ENCODE results near the gene C10orf71. TPM values are rescaled to one million over a fixed set of nuclear protein-coding genes. Genes with fewer than 3 reads are reported as not detected.

C10orf71 gene
- total RNA-seq, 1 donor from 2014 or later: not detected

DNA sequence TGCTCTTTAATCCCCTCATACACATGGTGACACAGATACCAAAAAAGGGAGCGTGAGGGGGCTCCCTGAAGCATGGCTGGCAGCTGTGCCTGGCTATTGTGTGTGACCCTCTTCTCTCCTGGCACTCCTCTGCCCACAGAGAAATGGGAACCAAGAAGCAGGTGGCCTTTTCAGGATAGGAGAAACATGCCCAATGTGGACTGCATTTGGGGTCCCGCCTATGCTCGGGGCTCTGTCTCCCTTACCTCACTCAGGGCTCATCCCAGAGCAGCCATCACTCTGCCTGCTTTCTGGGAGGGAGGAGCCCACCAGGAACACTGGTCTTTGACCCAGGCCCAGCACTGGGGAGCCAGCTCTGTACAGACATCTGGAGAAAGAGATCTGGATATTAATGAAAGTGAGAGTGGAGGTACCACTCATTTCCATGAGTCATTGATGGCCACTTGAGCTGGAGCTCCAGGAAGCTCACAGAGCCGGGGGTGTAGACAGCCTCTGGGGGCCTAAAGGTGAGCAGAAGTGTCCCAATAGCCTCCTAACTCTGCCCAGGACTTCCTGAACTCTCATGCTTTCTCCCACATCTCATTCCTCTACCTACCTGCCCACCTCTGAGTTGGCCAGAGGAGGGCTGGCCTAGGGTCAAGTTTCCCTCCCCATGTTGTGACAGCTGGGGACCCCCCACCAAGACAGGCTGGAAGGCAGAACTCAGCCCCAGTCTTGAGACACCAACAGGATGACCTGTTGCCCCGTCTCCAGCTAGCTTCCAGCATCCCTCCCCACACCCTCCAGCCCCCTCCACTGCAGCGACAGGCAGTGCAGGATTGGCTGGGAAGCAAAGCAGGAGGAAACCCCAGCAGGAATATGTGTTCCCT lies 54.3 kb downstream of the C10orf71 start:
- H3K4me3 Mint-ChIP-seq: no peak overlapping the region
- TF ChIP-seq, protein P1, sequence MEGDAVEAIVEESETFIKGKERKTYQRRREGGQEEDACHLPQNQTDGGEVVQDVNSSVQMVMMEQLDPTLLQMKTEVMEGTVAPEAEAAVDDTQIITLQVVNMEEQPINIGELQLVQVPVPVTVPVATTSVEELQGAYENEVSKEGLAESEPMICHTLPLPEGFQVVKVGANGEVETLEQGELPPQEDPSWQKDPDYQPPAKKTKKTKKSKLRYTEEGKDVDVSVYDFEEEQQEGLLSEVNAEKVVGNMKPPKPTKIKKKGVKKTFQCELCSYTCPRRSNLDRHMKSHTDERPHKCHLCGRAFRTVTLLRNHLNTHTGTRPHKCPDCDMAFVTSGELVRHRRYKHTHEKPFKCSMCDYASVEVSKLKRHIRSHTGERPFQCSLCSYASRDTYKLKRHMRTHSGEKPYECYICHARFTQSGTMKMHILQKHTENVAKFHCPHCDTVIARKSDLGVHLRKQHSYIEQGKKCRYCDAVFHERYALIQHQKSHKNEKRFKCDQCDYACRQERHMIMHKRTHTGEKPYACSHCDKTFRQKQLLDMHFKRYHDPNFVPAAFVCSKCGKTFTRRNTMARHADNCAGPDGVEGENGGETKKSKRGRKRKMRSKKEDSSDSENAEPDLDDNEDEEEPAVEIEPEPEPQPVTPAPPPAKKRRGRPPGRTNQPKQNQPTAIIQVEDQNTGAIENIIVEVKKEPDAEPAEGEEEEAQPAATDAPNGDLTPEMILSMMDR (conservative IDR thresholded peaks at IDR 0.05): no peak
- no peaks in the 10 kb centered on the region for H3K36me3 Mint-ChIP-seq
- H3K4me1 Mint-ChIP-seq (ENCODE audit: unreplicated experiment): no peaks in the 10 kb centered on the region
- no peak overlapping the region for H3K27ac Mint-ChIP-seq
- H3K9me3 Mint-ChIP-seq: peaks cover 4% of the 10 kb centered on the region
- H3K27me3 Mint-ChIP-seq: peaks cover 3% of the 10 kb centered on the region
- no peak for DNase-seq (ENCODE audit: extremely low spot score, unreplicated experiment)

DNA sequence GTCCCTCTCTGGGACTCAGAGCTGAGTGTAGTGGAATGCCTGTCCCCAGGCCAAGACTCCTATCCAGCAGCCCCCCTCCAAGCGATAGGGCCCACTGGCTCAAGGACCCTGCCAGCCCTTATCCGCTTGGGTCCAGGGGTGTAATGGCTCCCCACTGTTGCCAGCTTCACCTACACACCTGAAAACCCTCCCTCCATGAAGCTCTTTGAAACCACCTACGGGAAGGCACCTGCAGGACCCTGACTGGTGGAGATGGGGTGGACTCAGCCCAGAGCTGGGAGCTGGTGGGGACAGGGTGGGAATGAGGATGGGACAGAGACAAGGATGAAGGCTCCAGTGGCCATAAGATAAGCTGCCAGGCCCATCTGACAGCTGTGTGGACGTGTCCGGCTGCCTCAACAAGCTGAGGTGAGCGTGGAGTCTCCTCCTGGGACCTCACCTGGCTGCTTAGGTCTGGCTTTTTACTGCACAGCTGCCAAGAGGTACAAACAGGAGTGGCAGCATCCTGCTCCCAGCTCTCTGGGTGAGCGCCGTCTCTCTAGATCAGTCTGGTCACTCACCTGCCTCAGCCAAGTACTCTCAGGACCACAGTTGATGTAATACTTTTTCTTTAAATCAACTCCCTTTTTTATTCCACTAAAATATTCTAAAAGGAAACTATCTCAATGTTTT lies 55.1 kb downstream of the C10orf71 start:
- Mint-ChIP-seq H3K27ac (no peak overlapping the region), H3K36me3 (no peaks in the 10 kb centered on the region), H3K4me3 (no peak overlapping the region), H3K4me1 (ENCODE audit: unreplicated experiment) (no peaks in the 10 kb centered on the region), H3K27me3 (peaks cover 6% of the 10 kb centered on the region), H3K9me3 (peaks cover 4% of the 10 kb centered on the region)
- no peak for DNase-seq (ENCODE audit: extremely low spot score, unreplicated experiment)
- TF ChIP-seq, protein P1 (conservative IDR thresholded peaks at IDR 0.05): no peak

DNA sequence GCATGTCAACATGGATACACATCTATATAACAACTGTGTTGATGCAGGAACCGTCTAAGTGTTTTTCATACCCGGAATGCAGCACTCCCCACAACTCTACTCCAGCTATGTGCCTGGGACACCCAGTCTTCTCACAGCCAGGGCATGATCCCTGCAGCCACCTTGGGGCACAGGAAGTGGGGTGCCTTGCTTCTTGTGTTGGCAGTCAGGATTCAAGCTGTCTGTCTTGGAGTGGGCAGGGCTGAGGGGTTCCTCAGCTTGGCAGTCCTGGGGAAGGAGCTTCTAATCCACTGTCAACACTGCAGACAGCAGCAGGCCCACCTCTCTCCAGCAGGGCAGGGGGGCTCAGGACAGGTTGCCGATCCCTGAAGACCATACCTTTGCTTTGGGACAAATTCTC lies 55.6 kb downstream of the C10orf71 start:
- peaks cover 6% of the 10 kb centered on the region for H3K27me3 Mint-ChIP-seq
- no peaks in the 10 kb centered on the region for H3K4me1 Mint-ChIP-seq (ENCODE audit: unreplicated experiment)
- H3K4me3 Mint-ChIP-seq: no peak overlapping the region
- no peak overlapping the region for H3K27ac Mint-ChIP-seq
- DNase-seq (ENCODE audit: extremely low spot score, unreplicated experiment): no peak
- no peaks in the 10 kb centered on the region for H3K36me3 Mint-ChIP-seq
- H3K9me3 Mint-ChIP-seq: peaks cover 4% of the 10 kb centered on the region
- TF ChIP-seq, protein P1 (conservative IDR thresholded peaks at IDR 0.05): no peak

DNA sequence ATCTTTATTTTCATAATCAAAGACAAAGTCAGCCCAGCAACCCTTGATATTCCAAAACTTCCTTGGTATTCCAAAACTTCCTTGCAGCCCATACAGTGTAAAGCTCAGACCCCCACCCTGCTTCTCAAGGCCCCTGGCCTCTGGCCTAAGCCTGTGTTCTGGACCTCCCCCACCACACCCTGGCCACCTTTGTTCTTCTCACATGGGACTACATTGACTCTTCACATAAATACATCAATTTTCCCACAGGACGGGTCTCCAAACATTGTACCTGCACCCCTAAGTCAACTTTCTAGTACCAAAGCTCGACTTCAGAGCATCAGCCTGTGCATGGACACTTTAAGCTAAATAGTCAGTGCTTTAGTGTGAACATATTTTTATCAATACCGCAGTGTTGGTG lies 56.3 kb downstream of the C10orf71 start:
- Mint-ChIP-seq H3K4me1 (ENCODE audit: unreplicated experiment) (no peaks in the 10 kb centered on the region), H3K27me3 (peaks cover 6% of the 10 kb centered on the region), H3K36me3 (no peaks in the 10 kb centered on the region), H3K4me3 (no peak overlapping the region), H3K9me3 (peaks cover 4% of the 10 kb centered on the region), H3K27ac (no peak overlapping the region)
- TF ChIP-seq, protein P1 (conservative IDR thresholded peaks at IDR 0.05): no peak
- DNase-seq (ENCODE audit: extremely low spot score, unreplicated experiment): no peak

DNA sequence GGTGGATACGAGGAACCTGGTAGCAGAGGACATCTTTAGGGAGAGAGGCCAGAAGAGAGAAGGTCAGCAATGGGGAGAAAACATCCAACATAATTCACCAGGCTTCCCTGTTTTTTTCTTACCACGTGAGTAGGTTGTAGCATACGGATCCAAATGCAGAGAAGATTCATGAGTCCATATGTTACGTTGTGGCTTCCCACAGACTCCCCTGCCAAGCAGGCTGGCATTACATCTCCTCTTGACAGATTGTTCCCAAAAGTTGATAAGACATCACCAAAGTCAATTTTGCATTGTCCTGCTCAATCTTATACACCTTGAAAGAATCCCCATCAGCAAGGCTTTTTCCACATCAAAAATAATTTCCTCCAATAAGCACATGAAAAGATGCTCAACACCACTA lies 57.2 kb downstream of the C10orf71 start:
- H3K27me3 Mint-ChIP-seq: peaks cover 6% of the 10 kb centered on the region
- DNase-seq (ENCODE audit: extremely low spot score, unreplicated experiment): no peak

More for the DNA sequence above, 57.2 kb downstream of the C10orf71 start:
- no peak overlapping the region for H3K4me3 Mint-ChIP-seq
- H3K36me3 Mint-ChIP-seq: no peaks in the 10 kb centered on the region
- TF ChIP-seq, protein P1 (conservative IDR thresholded peaks at IDR 0.05): no peak
- peaks cover 4% of the 10 kb centered on the region for H3K9me3 Mint-ChIP-seq
- no peak overlapping the region for H3K27ac Mint-ChIP-seq
- no peaks in the 10 kb centered on the region for H3K4me1 Mint-ChIP-seq (ENCODE audit: unreplicated experiment)

All from type B pancreatic cell (in vitro differentiated cells).